Cardiac muscle cell (in vitro differentiated cells and primary cell): ENCODE results near the gene RAD18. TPM values are rescaled to one million over a fixed set of nuclear protein-coding genes. Genes with fewer than 3 reads are reported as not detected.
A peak's percentile ranks its signal among the peaks of the same experiment; 100 is the strongest.

ENCODE experiments used
- DNase-seq, 2 donors: peaks; one replicate each; pipeline versions ENCODE4 v3.0.0 to v3.0.0-alpha.2; 2010 to 2017; ENCODE audit warnings: low read depth in 1 of 2, low spot score in 1 of 2
- H3K27ac ChIP-seq: fragments of 200-600 bp; sonication (generic); 2 replicates; pipeline ENCODE4 v1.5.1; 2016
- H3K27me3 ChIP-seq: fragments of 200-600 bp; sonication (generic); 2 replicates; pipeline ENCODE4 v1.6.0; 2016; ENCODE audit warnings: control low read depth
- H3K36me3 ChIP-seq: fragments of 200-600 bp; sonication (generic); 2 replicates; pipeline ENCODE4 v1.5.1; 2016; ENCODE audit warnings: control low read depth
- H3K4me1 ChIP-seq: fragments of 200-600 bp; sonication (generic); 2 replicates; pipeline ENCODE4 v1.8.1; 2017; ENCODE audit warnings: low read depth, mild to moderate bottlenecking, mixed run types
- H3K4me3 ChIP-seq: fragments of 200-600 bp; sonication (generic); 2 replicates; pipeline ENCODE4 v1.5.1; 2016; ENCODE audit warnings: mild to moderate bottlenecking
- H3K9me3 ChIP-seq: fragments of 200-600 bp; sonication (generic); 2 replicates; pipeline ENCODE4 v1.5.1; 2017; ENCODE audit warnings: low read depth, mild to moderate bottlenecking, control low read depth
- CTCF ChIP-seq: IDR thresholded peaks from 2 replicates; pipeline ENCODE4 v1.5.1; 2012; ENCODE audit warnings: low read depth, mild to moderate bottlenecking, low read length
- polyA plus RNA-seq: library from polyadenylated mRNA; unstranded; fragments of >200 nt; fragmentation: Nextera tagmentation; extraction: Ambion mirVana; gene quantifications from 2 replicates; pipeline ENCODE4 v1.2.1, GENCODE V29; 2016
- total RNA-seq: library from RNA; depleted of rRNA; stranded (reverse); fragments of >200 nt; gene quantifications from 2 replicates; pipeline ENCODE4 v1.2.3, GENCODE V29; 2016

The RAD18 gene
- total and polyA plus RNA-seq, 2 experiments from 2014 or later: 5.9 to 7.8 TPM

GRCh38 chr3:8870134-8870533 lies 93.1 kb downstream of the RAD18 start:
- DNase-seq: no peak
- Histone ChIP-seq H3K27ac (no peak overlapping the region), H3K36me3 (no peaks in the 10 kb centered on the region), H3K27me3 (no peaks in the 10 kb centered on the region), H3K4me1 (no peaks in the 10 kb centered on the region), H3K9me3 (no peaks in the 10 kb centered on the region), H3K4me3 (no peak overlapping the region)
- TF ChIP-seq CTCF: no peak

GRCh38 chr3:8869613-8870012 lies 93.7 kb downstream of the RAD18 start:
- peak in 1 of 2 donors; percentile 52 for DNase-seq
- no peak for TF ChIP-seq CTCF
- Histone ChIP-seq H3K36me3 (no peaks in the 10 kb centered on the region), H3K4me1 (no peaks in the 10 kb centered on the region), H3K27me3 (no peaks in the 10 kb centered on the region), H3K4me3 (no peak overlapping the region), H3K27ac (no peak overlapping the region), H3K9me3 (no peaks in the 10 kb centered on the region)

- no peaks in the 10 kb centered on the region for H3K36me3 ChIP-seq
- H3K27me3 ChIP-seq: no peaks in the 10 kb centered on the region
- no peak for DNase-seq
- H3K4me1 ChIP-seq: no peaks in the 10 kb centered on the region
- no peaks in the 10 kb centered on the region for H3K9me3 ChIP-seq
- H3K4me3 ChIP-seq: no peak overlapping the region
- H3K27ac ChIP-seq: no peak overlapping the region
- TF ChIP-seq CTCF: no peak
Measured at GRCh38 chr3:8868996-8869395, 94.3 kb downstream of the RAD18 start.

GRCh38 chr3:8867646-8868045 lies 95.6 kb downstream of the RAD18 start:
- Histone ChIP-seq H3K36me3 (no peaks in the 10 kb centered on the region), H3K4me3 (no peak overlapping the region), H3K9me3 (no peaks in the 10 kb centered on the region), H3K4me1 (no peaks in the 10 kb centered on the region), H3K27me3 (no peaks in the 10 kb centered on the region), H3K27ac (no peak overlapping the region)
- no peak for DNase-seq
- TF ChIP-seq CTCF: no peak

- no peak for TF ChIP-seq CTCF
- H3K4me1 ChIP-seq: no peaks in the 10 kb centered on the region
- no peak overlapping the region for H3K27ac ChIP-seq
- no peaks in the 10 kb centered on the region for H3K9me3 ChIP-seq
- DNase-seq: no peak
- no peaks in the 10 kb centered on the region for H3K27me3 ChIP-seq
- no peak overlapping the region for H3K4me3 ChIP-seq
- H3K36me3 ChIP-seq: no peaks in the 10 kb centered on the region
Measured at GRCh38 chr3:8865697-8866096, 97.6 kb downstream of the RAD18 start.
